ENCODE data around the gene OR6J1. TPM values are rescaled to one million over a fixed set of nuclear protein-coding genes. Genes with fewer than 3 reads are reported as not detected.

OR6J1 gene
- total RNA-seq, 2 donors from 2014 or later, result not detected

Other genes with a start within 250 kb of the OR6J1 start
- 100 to 1,000 TPM; 218 to 240 TPM for gene DAD1, start 55.1 kb downstream of the OR6J1 start, total RNA-seq
- 10 to 100 TPM; 13.8 to 26.5 TPM for gene ABHD4, start 46.1 kb downstream of the OR6J1 start, total RNA-seq
- gene OXA1L, start 122.3 kb upstream of the OR6J1 start, total RNA-seq, result 100 to 1,000 TPM; 176 to 178 TPM
- under 1 TPM; 0.46 to 0.78 TPM for gene SLC7A7, start 171.1 kb upstream of the OR6J1 start, total RNA-seq
- 100 to 1,000 TPM; 112 to 146 TPM for gene MRPL52, start 185.5 kb upstream of the OR6J1 start, total RNA-seq
- 1 to 10 TPM in 1 of 2 donors, under 1 TPM in 1; 0.68 to 2.2 TPM for gene MMP14, start 192.2 kb upstream of the OR6J1 start, total RNA-seq
- gene LRP10, start 227.4 kb upstream of the OR6J1 start, total RNA-seq, result 10 to 100 TPM; 48.9 to 67.6 TPM
- 1 to 10 TPM in 1 of 2 donors, under 1 TPM in 1; 0.93 to 1.1 TPM for gene REM2, start 238.9 kb upstream of the OR6J1 start, total RNA-seq